HK-2 (cell line): Measurements from ENCODE around the gene MYO15B.
"Not testable (repeated sequence)": the region's sequence is repeated elsewhere in the genome, so short reads cannot be mapped to it uniquely, and the experiment has no call there.

Experiments used
- DNase-seq: peaks from one replicate; pipeline ENCODE4 v3.0.0-alpha.2; 2018; ENCODE audit not compliant: unreplicated experiment

The MYO15B gene

GRCh38 chr17:75575728-75576127, 11.9 kb upstream of the MYO15B start:
- DNase-seq: no peak

- no peak for DNase-seq
Measured at GRCh38 chr17:75576661-75577060, 10.9 kb upstream of the MYO15B start.

GRCh38 chr17:75581121-75581725, 6.4 kb upstream of the MYO15B start:
- DNase-seq: not testable (repeated sequence)

GRCh38 chr17:75583197-75583596, 4.4 kb upstream of the MYO15B start:
- DNase-seq: not testable (repeated sequence)

- DNase-seq: no peak
Measured at GRCh38 chr17:75584849-75585175, 2.8 kb upstream of the MYO15B start.

GRCh38 chr17:75588596-75589011, 1.0 kb downstream of the MYO15B start:
- DNase-seq: no peak

- DNase-seq: peak; percentile 92
Measured at GRCh38 chr17:75589012-75589918, 1.7 kb downstream of the MYO15B start.

GRCh38 chr17:75589919-75590303, 2.3 kb downstream of the MYO15B start:
- DNase-seq: no peak

GRCh38 chr17:75590314-75590761, 2.7 kb downstream of the MYO15B start:
- DNase-seq: no peak

- DNase-seq: no peak
Measured at GRCh38 chr17:75590849-75591721, 3.5 kb downstream of the MYO15B start.

GRCh38 chr17:75591722-75592302, 4.2 kb downstream of the MYO15B start:
- no peak for DNase-seq

- DNase-seq: no peak
Measured at GRCh38 chr17:75592348-75593020, 4.9 kb downstream of the MYO15B start.

- not testable (repeated sequence) for DNase-seq
Measured at GRCh38 chr17:75593430-75593829, 5.8 kb downstream of the MYO15B start.

GRCh38 chr17:75594499-75595283, 7.1 kb downstream of the MYO15B start:
- DNase-seq: no peak

- no peak for DNase-seq
Measured at GRCh38 chr17:75595284-75595919, 7.8 kb downstream of the MYO15B start.

- DNase-seq: no peak
Measured at GRCh38 chr17:75595920-75596313, 8.3 kb downstream of the MYO15B start.

- no peak for DNase-seq
Measured at GRCh38 chr17:75596320-75597087, 8.9 kb downstream of the MYO15B start.

- peak; percentile 40 for DNase-seq
Measured at GRCh38 chr17:75601057-75601987, 13.7 kb downstream of the MYO15B start.
